ENCODE measurements around the gene ACOT13.
"Not testable (repeated sequence)": the region's sequence is repeated elsewhere in the genome, so short reads cannot be mapped to it uniquely, and the experiment has no call there.

ACOT13 gene

GRCh38 chr6:24692848-24693592, 26.1 kb downstream of the ACOT13 start:
- DNase-seq: no peak

DNA sequence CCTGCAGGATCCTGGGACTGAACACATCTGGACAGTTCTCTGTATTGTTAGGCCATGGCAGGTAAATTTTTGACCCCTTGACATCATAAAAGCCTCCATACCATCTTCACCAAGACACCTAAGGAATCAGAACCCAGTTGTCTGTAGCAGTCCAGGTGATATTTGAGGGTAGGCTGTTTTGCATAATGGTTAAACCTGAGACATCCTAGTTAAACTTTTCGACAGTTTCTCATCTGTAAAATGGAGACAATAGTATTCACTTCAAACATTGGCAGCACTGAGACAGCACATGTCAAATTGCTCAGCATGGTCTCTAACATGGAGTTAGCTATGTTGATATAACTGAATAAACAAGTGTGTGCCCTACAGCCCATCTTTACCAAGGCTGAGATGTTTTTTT, 27.3 kb downstream of the ACOT13 start:
- DNase-seq: no peak

GRCh38 chr6:24695635-24696034, 28.8 kb downstream of the ACOT13 start:
- peak in 3 of 5 donors; percentile 4 to 40 (median 26) for DNase-seq

DNA sequence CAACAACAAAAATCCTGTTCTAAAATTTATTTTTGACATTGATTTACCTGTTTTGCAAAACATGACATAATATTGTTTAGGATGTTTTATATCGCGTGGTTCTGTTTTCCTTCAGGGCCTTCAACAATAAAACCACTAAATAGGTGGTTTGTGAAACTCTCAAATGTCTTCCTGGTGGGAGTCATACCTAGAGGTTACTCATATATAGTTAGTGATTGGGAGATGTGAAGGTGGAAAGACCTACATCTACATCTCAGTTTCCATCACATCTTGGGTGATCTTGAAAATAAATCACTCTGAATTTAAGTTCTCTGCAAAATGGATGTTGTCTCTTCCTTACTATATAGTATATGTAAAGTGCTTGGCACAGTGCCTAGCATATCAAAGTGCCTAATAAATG, 29.2 kb downstream of the ACOT13 start:
- DNase-seq: no peak

DNA sequence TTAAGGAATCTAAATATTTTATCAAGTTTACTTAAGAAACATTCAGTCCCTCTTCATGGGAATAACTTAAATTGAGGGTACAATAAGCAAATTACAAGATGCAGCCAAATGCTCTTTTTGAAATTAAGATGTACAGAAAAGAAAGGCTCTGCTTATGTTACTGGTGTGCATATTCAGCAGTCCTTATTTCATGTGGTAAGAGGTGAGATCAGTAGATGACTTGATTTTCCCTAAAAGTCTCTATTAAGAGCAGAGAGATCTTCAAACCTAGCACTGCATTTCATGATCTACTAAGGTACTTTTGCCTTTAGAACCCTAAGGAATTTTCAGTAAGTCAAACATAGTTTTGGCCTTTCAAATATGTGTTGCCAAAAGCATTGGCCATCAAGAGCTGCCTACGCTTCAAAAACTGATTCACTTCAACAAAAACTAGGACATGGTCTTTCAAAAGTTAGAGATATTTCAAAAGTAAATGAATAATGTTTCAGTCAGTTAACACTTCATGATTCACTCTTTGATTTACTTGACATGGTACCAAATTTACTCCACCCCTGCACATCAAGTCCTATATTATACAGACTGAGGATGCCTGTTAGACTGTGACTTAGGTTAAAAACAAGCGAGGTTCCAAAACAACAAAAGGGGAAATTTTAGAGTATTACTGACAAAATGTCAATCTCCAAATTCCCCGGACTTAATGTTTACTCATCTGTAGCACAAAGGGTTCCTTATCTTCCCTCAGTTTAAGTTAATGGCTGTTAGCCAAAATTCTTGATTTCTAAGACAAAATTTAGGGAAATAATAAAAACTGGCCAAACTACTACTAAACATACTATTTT, 32.9 kb downstream of the ACOT13 start:
- DNase-seq: no peak

GRCh38 chr6:24702720-24703282, 35.9 kb downstream of the ACOT13 start:
- DNase-seq: no peak

DNA sequence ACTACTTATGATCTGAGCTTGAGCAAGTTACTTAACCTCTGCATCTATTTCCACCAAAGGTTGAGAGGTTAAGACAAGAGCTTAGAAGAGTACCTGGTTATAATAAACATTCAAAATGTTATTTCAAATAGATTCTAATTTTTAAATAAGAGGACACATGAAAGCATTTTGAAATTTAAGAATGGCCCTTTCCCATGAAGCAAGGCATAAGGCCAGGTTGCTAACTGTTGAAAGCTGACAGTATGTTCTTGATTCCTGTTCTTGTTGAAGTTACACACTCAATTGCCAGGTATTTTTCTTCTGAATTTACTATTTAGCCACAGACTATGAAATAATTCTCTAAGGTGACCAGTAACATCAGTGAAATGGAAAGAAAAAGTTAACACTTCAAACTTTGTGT, 37.6 kb downstream of the ACOT13 start:
- no peak for DNase-seq

GRCh38 chr6:24708612-24709011, 41.7 kb downstream of the ACOT13 start:
- no peak for DNase-seq

DNA sequence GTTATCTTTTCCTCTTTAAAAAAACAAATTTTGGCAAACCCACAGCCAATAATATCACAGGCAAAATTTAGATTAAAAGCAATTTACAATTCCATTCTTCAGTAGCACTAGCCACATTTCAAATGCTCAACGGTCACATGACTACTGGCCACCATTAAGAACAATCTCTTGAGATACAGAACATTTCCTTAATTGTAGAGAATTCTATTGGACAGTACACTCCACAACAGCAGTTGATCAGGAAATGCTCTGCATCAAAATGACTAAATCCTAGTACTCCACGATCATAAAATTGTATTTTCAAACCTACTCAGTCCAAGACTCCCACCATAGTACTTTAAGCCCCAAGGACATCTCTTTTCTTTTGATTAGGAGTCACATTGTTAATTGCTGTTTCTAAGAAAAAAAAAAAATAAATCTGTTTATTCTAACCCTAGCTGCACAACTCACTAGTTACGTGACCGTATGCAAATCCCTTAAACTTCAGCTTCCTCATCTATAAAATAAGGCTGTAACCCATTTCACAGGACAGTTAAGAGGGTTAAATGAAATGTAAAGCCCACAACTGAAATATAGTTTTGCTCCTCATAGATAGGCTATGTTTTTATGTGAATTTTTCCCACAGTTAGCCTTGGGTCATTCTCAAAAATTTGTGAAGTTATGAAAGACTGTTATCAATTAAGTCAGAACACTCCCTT, 42.3 kb downstream of the ACOT13 start:
- DNase-seq: no peak

DNA sequence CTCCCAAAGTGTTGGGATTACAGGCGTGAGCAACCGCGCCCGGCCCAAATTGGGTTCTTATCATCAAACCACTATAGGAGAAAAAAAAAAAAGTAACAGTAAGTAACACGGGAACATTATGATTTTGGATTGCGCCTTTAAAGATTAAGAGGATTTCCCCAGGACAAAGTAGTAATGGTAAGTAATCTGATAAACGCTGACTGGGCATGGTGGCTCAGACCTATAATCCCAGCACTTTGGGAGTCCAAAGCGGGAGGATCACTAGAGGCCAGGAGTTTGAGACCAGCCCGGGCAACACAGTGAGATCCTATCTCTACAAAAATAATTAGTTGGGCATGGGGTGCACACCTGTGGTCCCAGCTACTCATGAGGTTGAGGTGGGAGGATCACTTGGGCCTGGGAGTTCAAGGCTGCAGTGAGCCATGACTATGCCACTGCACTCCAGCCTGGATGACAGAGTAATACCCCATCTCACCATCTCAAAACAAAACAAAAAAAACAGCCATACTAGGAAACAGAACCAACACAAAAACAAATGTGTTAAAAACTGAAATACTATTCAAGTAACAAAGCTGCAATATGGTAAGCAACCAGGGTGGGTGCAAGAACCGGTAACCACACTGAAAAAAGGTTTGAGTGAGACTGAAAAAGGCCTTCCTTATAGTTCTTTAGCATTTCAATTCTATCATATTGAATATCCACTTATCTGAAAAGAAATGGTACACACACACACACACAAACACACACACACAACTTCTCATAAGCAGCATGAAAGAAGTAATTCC, 43.8 kb downstream of the ACOT13 start:
- no peak for DNase-seq

GRCh38 chr6:24716602-24717148, 49.8 kb downstream of the ACOT13 start:
- DNase-seq: not testable (repeated sequence)

DNA sequence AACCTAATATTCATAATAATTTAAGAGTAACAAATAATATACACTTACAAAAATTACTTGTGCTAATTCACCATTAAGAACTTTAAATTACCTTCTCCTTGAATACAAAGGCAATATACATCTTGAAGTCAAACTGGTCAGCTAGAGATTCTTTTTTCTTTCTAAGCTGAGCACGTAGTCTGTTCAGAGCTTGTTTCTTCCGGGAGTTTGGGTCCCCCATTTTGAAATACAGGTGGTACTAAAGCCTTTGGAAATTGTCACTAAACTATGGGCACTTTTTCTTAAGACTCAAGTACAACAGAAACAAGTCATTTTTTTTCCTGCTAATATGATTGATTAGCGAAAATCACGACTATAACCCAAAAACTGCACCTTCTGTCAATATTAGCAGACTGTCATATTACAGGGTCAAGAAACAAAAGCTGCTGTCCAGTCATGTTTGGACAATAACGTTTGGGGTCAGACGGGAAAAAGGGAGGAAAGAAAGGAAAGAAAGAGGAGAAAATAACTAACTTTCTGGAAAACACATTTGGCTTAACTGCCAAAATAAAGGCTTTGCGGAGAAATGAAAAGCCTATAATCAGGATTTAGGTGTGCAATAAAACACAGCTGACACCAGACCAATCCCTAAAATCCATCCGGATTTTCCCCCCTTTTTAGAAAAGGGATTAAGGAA, 51.7 kb downstream of the ACOT13 start:
- DNase-seq: peak in 1 of 5 donors; percentile 20

DNA sequence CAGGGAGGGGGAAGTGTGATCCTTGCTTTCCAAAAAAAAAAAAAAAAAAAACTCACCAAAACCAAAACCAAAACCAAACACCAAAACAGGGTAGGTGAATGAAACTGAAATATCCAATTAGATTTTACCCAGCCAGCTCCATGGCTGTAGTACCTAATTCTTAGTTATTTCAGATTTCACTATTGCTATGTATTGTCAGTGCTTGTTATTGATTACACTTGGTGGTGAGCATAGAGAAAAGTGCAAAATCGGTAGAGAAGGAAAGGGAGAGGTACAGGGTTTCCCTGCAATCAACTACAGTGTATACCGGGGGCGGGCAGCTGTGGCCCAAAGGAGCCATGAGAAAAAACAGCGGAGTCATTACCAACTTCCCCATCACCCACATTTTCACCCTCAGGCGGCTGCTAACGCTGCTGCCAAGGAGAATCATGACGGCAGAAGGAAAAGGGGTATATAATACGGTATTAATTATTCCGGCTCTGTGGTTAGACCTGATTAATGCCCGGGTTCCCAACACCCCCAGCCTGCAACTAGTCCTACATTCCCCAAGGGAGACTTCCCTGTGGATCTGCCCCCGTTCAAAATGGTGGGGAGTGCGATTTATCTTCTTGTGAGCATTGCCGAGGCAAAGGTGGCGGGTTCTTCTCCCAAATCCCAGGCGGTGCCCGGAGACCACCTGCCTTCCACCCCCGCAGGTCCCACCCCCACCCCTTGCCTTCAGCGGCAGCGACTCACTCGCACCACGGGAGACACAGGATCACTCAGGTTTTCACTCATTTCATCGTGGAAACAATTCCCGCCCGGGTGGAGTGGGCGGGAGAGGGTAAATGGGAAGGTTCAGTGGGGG, 52.5 kb downstream of the ACOT13 start, which contains the start of gene C6orf62:
Gene C6orf62, minus strand, starts transcription at position 30 of the 847 bp plus-strand sequence. CDS start 486 bp downstream, outside the sequence.
- peak; percentile 11 to 62 (median 31) for DNase-seq

GRCh38 chr6:24720131-24720603, 53.3 kb downstream of the ACOT13 start:
- peak; percentile 62 to 83 (median 66) for DNase-seq

DNA sequence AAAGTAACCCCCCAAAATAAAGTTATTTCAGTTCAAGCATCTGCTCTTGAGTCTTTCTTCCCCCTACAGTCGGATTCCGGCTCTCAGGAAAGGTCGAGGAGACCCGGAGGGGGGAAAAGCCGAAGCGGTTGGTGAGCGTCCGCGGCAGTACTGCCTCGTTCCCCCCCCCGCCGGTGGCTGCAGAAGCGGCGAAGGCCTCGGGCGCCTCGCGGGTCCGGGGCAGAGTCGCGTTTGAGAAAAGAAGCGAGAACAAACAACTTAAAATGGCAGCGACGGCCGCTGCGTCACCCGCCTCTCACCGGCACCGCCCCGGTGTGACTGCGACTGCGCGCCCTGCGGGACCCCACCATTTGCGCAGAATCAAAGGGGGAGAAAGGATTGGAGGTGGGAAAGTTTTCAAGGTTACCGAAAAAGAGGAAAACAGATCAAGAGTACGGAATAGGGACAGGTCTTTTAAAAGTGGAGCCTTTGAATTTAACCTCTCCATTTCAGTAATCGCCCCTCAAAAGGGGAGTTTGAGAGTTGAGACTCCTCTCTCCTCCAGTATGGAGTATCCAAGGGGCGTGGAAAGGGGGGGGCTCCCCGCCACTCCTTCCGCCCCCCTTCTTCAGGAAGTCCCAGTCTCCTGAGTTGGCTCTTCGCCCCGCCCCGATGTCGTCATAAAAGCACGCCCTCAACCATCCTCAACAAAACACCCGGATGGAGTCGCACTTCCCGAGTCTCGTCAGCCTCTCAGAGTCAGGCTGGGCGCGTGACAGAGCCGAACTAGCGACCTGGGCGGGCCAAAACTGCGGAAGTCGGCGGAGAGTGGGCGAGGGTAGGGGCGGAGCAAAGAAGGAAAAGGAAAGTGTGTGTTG, 54.0 kb downstream of the ACOT13 start:
- peak; percentile 99 to 100 (median 100) for DNase-seq

GRCh38 chr6:24721461-24722215, 54.8 kb downstream of the ACOT13 start:
- DNase-seq: peak in 2 of 5 donors; percentile 78 to 83

- no peak for DNase-seq
Observed at GRCh38 chr6:24723270-24723669, 56.4 kb downstream of the ACOT13 start.

DNA sequence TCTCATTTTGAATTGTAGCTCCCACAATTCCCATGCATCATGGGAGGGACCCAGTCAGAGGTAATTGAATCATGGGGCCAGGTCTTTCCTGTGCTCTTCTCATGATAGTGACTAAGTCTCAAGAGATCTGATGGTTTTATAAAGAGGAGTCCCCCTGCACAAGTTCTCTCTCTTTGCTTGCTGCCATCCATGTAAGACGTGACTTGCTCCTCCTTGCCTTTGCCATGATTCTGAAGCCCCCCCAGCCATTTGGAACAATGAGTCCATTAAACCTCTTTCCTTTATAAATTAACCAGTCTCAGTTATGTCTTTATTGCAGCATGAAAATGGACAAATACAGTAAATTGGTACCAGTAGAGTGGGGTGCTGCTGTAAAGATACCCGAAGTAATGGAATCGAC, 63.8 kb downstream of the ACOT13 start:
- DNase-seq: not testable (repeated sequence)

All from T-helper 1 cell (primary cell).